Progenitor cell of endocrine pancreas (in vitro differentiated cells): Measurements from ENCODE around the gene POT1. TPM values are rescaled to one million over a fixed set of nuclear protein-coding genes. Genes with fewer than 3 reads are reported as not detected.

ENCODE experiments used
- DNase-seq: peaks from one replicate; pipeline ENCODE4 v3.0.0; 2021; ENCODE audit warnings: low spot score; ENCODE audit not compliant: unreplicated experiment
- H3K27ac Mint-ChIP-seq: 2 replicates; pipeline ENCODE4 v1.8.0; 2021; ENCODE audit warnings: mild to moderate bottlenecking, moderate library complexity, mixed read lengths
- H3K27me3 Mint-ChIP-seq: 2 replicates; pipeline ENCODE4 v1.8.0; 2021; ENCODE audit warnings: mixed read lengths
- H3K36me3 Mint-ChIP-seq: 2 replicates; pipeline ENCODE4 v1.8.0; 2022; ENCODE audit warnings: mixed read lengths; ENCODE audit not compliant: insufficient read depth
- H3K4me1 Mint-ChIP-seq: 2 replicates; pipeline ENCODE4 v1.8.0; 2021; ENCODE audit warnings: low read depth, mixed read lengths
- H3K4me3 Mint-ChIP-seq: 2 replicates; pipeline ENCODE4 v1.8.0; 2021; ENCODE audit warnings: low read depth, mild to moderate bottlenecking, moderate library complexity, mixed read lengths
- H3K9me3 Mint-ChIP-seq: 2 replicates; pipeline ENCODE4 v1.8.0; 2021; ENCODE audit warnings: low read depth, mixed read lengths
- CTCF ChIP-seq: fragments of 200-600 bp; sonication (generic); IDR thresholded peaks from one replicate; pipeline ENCODE4 v1.5.0; 2021; ENCODE audit warnings: antibody characterized with exemption, mild to moderate bottlenecking; ENCODE audit not compliant: unreplicated experiment
- total RNA-seq: library from RNA; stranded (reverse); gene quantifications from 2 replicates; pipeline ENCODE4 v1.2.1, GENCODE V29; 2021

Gene POT1
- total RNA-seq, 1 donor from 2014 or later: 25.9 TPM

GRCh38 chr7:124938128-124938527 lies 8.5 kb upstream of the POT1 start:
- H3K9me3 Mint-ChIP-seq: no peaks in the 10 kb centered on the region
- H3K27ac Mint-ChIP-seq: no peak overlapping the region
- no peaks in the 10 kb centered on the region for H3K36me3 Mint-ChIP-seq
- no peaks in the 10 kb centered on the region for H3K4me1 Mint-ChIP-seq
- no peak for DNase-seq
- H3K4me3 Mint-ChIP-seq: no peak overlapping the region
- H3K27me3 Mint-ChIP-seq: peaks cover 27% of the 10 kb centered on the region
- no peak for TF ChIP-seq CTCF

GRCh38 chr7:124937076-124937475 lies 7.5 kb upstream of the POT1 start:
- Mint-ChIP-seq H3K4me3 (no peak overlapping the region), H3K27me3 (peaks cover 27% of the 10 kb centered on the region)

GRCh38 chr7:124934841-124935240 lies 5.2 kb upstream of the POT1 start:
- no peak for TF ChIP-seq CTCF
- Mint-ChIP-seq H3K9me3 (no peaks in the 10 kb centered on the region), H3K4me3 (no peak overlapping the region), H3K4me1 (no peaks in the 10 kb centered on the region), H3K27ac (no peak overlapping the region), H3K36me3 (no peaks in the 10 kb centered on the region), H3K27me3 (peaks cover 15% of the 10 kb centered on the region)
- DNase-seq: no peak

More at GRCh38 chr7:124937076-124937475, 7.5 kb upstream of the POT1 start:
- H3K36me3 Mint-ChIP-seq: no peaks in the 10 kb centered on the region
- H3K9me3 Mint-ChIP-seq: no peaks in the 10 kb centered on the region
- no peak for TF ChIP-seq CTCF
- no peaks in the 10 kb centered on the region for H3K4me1 Mint-ChIP-seq
- H3K27ac Mint-ChIP-seq: no peak overlapping the region
- no peak for DNase-seq

GRCh38 chr7:124930655-124931597 lies 1.3 kb upstream of the POT1 start:
- no peak for TF ChIP-seq CTCF
- no peaks in the 10 kb centered on the region for H3K36me3 Mint-ChIP-seq
- peak overlapping the region; percentile 57 for H3K4me3 Mint-ChIP-seq
- H3K4me1 Mint-ChIP-seq: peaks cover 9% of the 10 kb centered on the region
- H3K27ac Mint-ChIP-seq: no peak overlapping the region
- H3K9me3 Mint-ChIP-seq: no peaks in the 10 kb centered on the region
- no peak for DNase-seq
- no peaks in the 10 kb centered on the region for H3K27me3 Mint-ChIP-seq

GRCh38 chr7:124930173-124930623 lies 573 bp upstream of the POT1 start:
- Mint-ChIP-seq H3K27me3 (no peaks in the 10 kb centered on the region), H3K27ac (peak overlapping the region; percentile 98), H3K4me3 (peak overlapping the region; percentile 97), H3K9me3 (no peaks in the 10 kb centered on the region), H3K4me1 (peaks cover 9% of the 10 kb centered on the region), H3K36me3 (no peaks in the 10 kb centered on the region)
- DNase-seq: no peak
- TF ChIP-seq CTCF: no peak
